H1 (cell line): ENCODE data around the gene GDF9. TPM values are rescaled to one million over a fixed set of nuclear protein-coding genes. Genes with fewer than 3 reads are reported as not detected.

Experiments
- CTCF ChIA-PET: fragments of 300-600 bp; sonication (Branson Sonifier 250); formaldehyde crosslinking; loops from one replicate; lab custom pipeline; 2021; ENCODE audit not compliant: partially characterized antibody; lab: Charles Lee
- POLR2A ChIA-PET: fragments of 300-600 bp; sonication (Branson Sonifier 250); formaldehyde crosslinking; loops from one replicate; lab custom pipeline; 2021; ENCODE audit warnings: inconsistent platforms; ENCODE audit not compliant: partially characterized antibody; lab: Charles Lee
- DNase-seq, 2 experiments: peaks; one replicate each; pipeline versions ENCODE4 v3.0.0 to v3.0.0-alpha.2; 2010 to 2022; ENCODE audit warnings: low spot score in 2 of 2, low read depth in 1 of 2, mixed read lengths in 1 of 2
- FAIRE-seq: peaks from 2 replicates; lab custom pipeline; 2011; peaks lifted over from hg19 to GRCh38; lab: Jason Lieb, UNC
- H2AFZ ChIP-seq: 2 replicates; pipeline ENCODE4 v1.8.1; 2012; ENCODE audit warnings: low read length, inconsistent platforms
- H2AK5ac ChIP-seq: 2 replicates; pipeline ENCODE4 v1.6.1; 2013; ENCODE audit warnings: low read depth, low read length
- H2BK120ac ChIP-seq: replicated peaks from 2 replicates; pipeline ENCODE3; 2013; ENCODE audit warnings: low read depth, low read length, inconsistent platforms
- H2BK12ac ChIP-seq: 2 replicates; pipeline ENCODE4 v1.6.1; 2013; ENCODE audit warnings: low read depth, low read length
- H2BK15ac ChIP-seq: 2 replicates; pipeline ENCODE4 v1.6.1; 2013; ENCODE audit warnings: low read length
- H2BK20ac ChIP-seq: 2 replicates; pipeline ENCODE4 v1.6.1; 2013; ENCODE audit warnings: low read length
- H2BK5ac ChIP-seq: 2 replicates; pipeline ENCODE4 v1.6.1; 2013; ENCODE audit warnings: low read depth, low read length
- H3K14ac ChIP-seq: 2 replicates; pipeline ENCODE4 v1.6.1; 2013; ENCODE audit warnings: inconsistent platforms; ENCODE audit not compliant: insufficient read length
- H3K18ac ChIP-seq: 2 replicates; pipeline ENCODE4 v1.6.1; 2013; ENCODE audit warnings: low read length; ENCODE audit errors: extremely low read depth
- H3K23ac ChIP-seq: 2 replicates; pipeline ENCODE4 v1.6.1; 2013; ENCODE audit warnings: inconsistent platforms; ENCODE audit not compliant: insufficient read length
- H3K23me2 ChIP-seq: 2 replicates; pipeline ENCODE4 v1.6.1; 2013; ENCODE audit warnings: low read depth, low read length
- H3K27ac ChIP-seq: 2 replicates; pipeline ENCODE4 v1.6.1; 2011; ENCODE audit warnings: low read depth, low read length, inconsistent platforms
- H3K27me3 ChIP-seq, 4 experiments: replicated peaks in 1 of 4; 1 replicate in 1 of 4; 2 replicates in 3 of 4; pipeline versions ENCODE4 v1.6.1 to v1.8.1; 2011 to 2013; ENCODE audit warnings: low read length in 3 of 4, mild to moderate bottlenecking in 3 of 4, inconsistent platforms in 2 of 4, mixed read lengths in 2 of 4, moderate library complexity in 1 of 4; ENCODE audit not compliant: control insufficient read depth in 3 of 4, insufficient read depth in 3 of 4; ENCODE audit errors: extremely low read depth in 1 of 4
- H3K36me3 ChIP-seq, 4 experiments: 2 replicates each; pipeline versions ENCODE4 v1.6.1 to v1.8.1; 2011 to 2013; ENCODE audit warnings: mild to moderate bottlenecking in 4 of 4, low read length in 3 of 4, moderate library complexity in 2 of 4, control low read depth in 1 of 4, inconsistent platforms in 1 of 4; ENCODE audit not compliant: insufficient read depth in 4 of 4, control insufficient read depth in 2 of 4
- H3K4ac ChIP-seq: replicated peaks from 2 replicates; pipeline ENCODE3; 2013; ENCODE audit warnings: low read length, low read depth, mixed read lengths, inconsistent platforms; ENCODE audit not compliant: insufficient read length
- H3K4me1 ChIP-seq, 4 experiments: replicated peaks in 1 of 4; 1 replicate in 1 of 4; 2 replicates in 3 of 4; pipeline versions ENCODE4 v1.6.1 to v1.8.1; 2011 to 2013; ENCODE audit warnings: low read length in 3 of 4, inconsistent platforms in 2 of 4, mixed read lengths in 1 of 4; ENCODE audit not compliant: insufficient read depth in 4 of 4, control insufficient read depth in 3 of 4
- H3K4me2 ChIP-seq, 2 experiments: 2 replicates each; pipeline versions ENCODE4 v1.6.1 to v1.8.1; 2011 to 2013; ENCODE audit warnings: low read depth in 2 of 2, low read length in 2 of 2, control low read depth in 1 of 2, inconsistent platforms in 1 of 2, mild to moderate bottlenecking in 1 of 2; ENCODE audit not compliant: insufficient read depth in 1 of 2
- H3K4me3 ChIP-seq, 4 experiments: fragments of 200-600, 300-600 bp in 1 of 4; sonication (generic), shearing (Covaris generic), sonication (Bioruptor Twin) in 1 of 4; 2 replicates each; pipeline versions ENCODE4 v1.5.1 to v1.8.1; 2011 to 2016; ENCODE audit warnings: low read length in 4 of 4, low read depth in 3 of 4, control low read depth in 2 of 4, inconsistent platforms in 2 of 4, mild to moderate bottlenecking in 2 of 4, mixed read lengths in 1 of 4, moderate library complexity in 1 of 4; ENCODE audit not compliant: insufficient read depth in 2 of 4; ENCODE audit errors: extremely low read depth in 1 of 4
- H3K56ac ChIP-seq: replicated peaks from 2 replicates; pipeline ENCODE3; 2013; ENCODE audit warnings: low read depth, mild to moderate bottlenecking, mixed read lengths, low read length, inconsistent platforms; ENCODE audit not compliant: insufficient read length
- H3K79me1 ChIP-seq: 2 replicates; pipeline ENCODE4 v1.6.1; 2013; ENCODE audit warnings: low read depth, low read length, control low read depth
- H3K79me2 ChIP-seq, 2 experiments: 2 replicates each; pipeline versions ENCODE4 v1.6.1 to v1.8.1; 2012 to 2013; ENCODE audit warnings: low read length in 2 of 2, mild to moderate bottlenecking in 2 of 2, inconsistent platforms in 1 of 2; ENCODE audit not compliant: insufficient read depth in 2 of 2, control insufficient read depth in 1 of 2
- H3K9ac ChIP-seq, 4 experiments: replicated peaks in 1 of 4; 1 replicate in 1 of 4; 2 replicates in 3 of 4; pipeline versions ENCODE4 v1.6.1 to v1.8.1; 2011 to 2013; ENCODE audit warnings: low read depth in 3 of 4, low read length in 3 of 4, control low read depth in 2 of 4, mild to moderate bottlenecking in 2 of 4, moderate library complexity in 2 of 4, inconsistent platforms in 1 of 4; ENCODE audit errors: extremely low read depth in 1 of 4
- H3K9me3 ChIP-seq, 2 experiments: 2 replicates each; pipeline versions ENCODE4 v1.6.1 to v1.8.1; 2012 to 2013; ENCODE audit warnings: mild to moderate bottlenecking in 2 of 2, moderate library complexity in 2 of 2, control low read depth in 1 of 2, inconsistent platforms in 1 of 2, low read depth in 1 of 2, low read length in 1 of 2, mixed read lengths in 1 of 2; ENCODE audit not compliant: insufficient read depth in 2 of 2
- H4K20me1 ChIP-seq, 2 experiments: replicated peaks in 1 of 2; 2 replicates each; pipeline versions ENCODE3 to v1.8.1; 2011 to 2013; ENCODE audit warnings: inconsistent platforms in 2 of 2, low read length in 2 of 2, mild to moderate bottlenecking in 1 of 2; ENCODE audit not compliant: insufficient read depth in 2 of 2, control insufficient read depth in 1 of 2
- H4K5ac ChIP-seq: 2 replicates; pipeline ENCODE4 v1.6.1; 2013; ENCODE audit warnings: low read length, low read depth, mixed read lengths, inconsistent platforms; ENCODE audit not compliant: insufficient read length
- H4K8ac ChIP-seq: 2 replicates; pipeline ENCODE4 v1.8.0; 2013; ENCODE audit warnings: mild to moderate bottlenecking, moderate library complexity, low read length, inconsistent platforms; ENCODE audit not compliant: insufficient read depth; ENCODE audit errors: extremely low read depth
- H4K91ac ChIP-seq: replicated peaks from 2 replicates; pipeline ENCODE3; 2013; ENCODE audit warnings: low read length, mixed read lengths, inconsistent platforms; ENCODE audit not compliant: insufficient read length
- EGR1 ChIP-seq: IDR thresholded peaks from 2 replicates; pipeline ENCODE4 v1.6.1; 2011; ENCODE audit warnings: low read depth, low read length, borderline replicate concordance
- JUN ChIP-seq: IDR thresholded peaks from 2 replicates; pipeline ENCODE4 v1.6.1; 2011; ENCODE audit warnings: low read depth, mild to moderate bottlenecking, improper control_type of control experiment, low read length
- KDM5A ChIP-seq: fragments of 200-600 bp; IDR thresholded peaks from 2 replicates; pipeline ENCODE4 v1.7.1; 2012; ENCODE audit warnings: mild to moderate bottlenecking, low read length, inconsistent platforms, mixed read lengths
- SP1 ChIP-seq: IDR thresholded peaks from 2 replicates; pipeline ENCODE4 v1.6.1; 2011; ENCODE audit warnings: low read depth, low read length
- SRF ChIP-seq: IDR thresholded peaks from 2 replicates; pipeline ENCODE4 v1.6.1; 2011; ENCODE audit warnings: mild to moderate bottlenecking, low read depth, low read length, moderate library complexity
- TEAD4 ChIP-seq: IDR thresholded peaks from 2 replicates; pipeline ENCODE4 v1.6.1; 2012; ENCODE audit warnings: low read depth, low read length, inconsistent platforms, mixed read lengths
- WGBS, 2 experiments: shearing (Covaris generic) in 1 of 2; methylation state at CpG; one replicate each; pipeline versions ENCODE4 v1.1.6 to v1.1.7; 2013 to 2015; ENCODE audit warnings: low lambda C conversion rate in 2 of 2, mixed read lengths in 2 of 2, inconsistent platforms in 1 of 2, low coverage in 1 of 2, missing lambda C conversion rate in 1 of 2; ENCODE audit not compliant: insufficient replicate concordance in 2 of 2, insufficient coverage in 1 of 2, insufficient read length in 1 of 2; ENCODE audit errors: extremely low coverage in 1 of 2, missing lambda C conversion rate in 1 of 2; 5-methylcytosine and 5-hydroxymethylcytosine counted together
- polyA plus RNA-seq, 7 experiments: library from polyadenylated mRNA; depleted of rRNA in 3 of 7; stranded (reverse) in 5 of 7; unstranded in 2 of 7; fragments of >200 nt in 5 of 7; fragments of 200-250 nt in 2 of 7; gene quantifications; 1 replicate in 5 of 7; 2 replicates in 1 of 7; 4 replicates in 1 of 7; pipeline versions ENCODE4 v1.2.1 to v1.2.3, GENCODE V29; 2011 to 2013; ENCODE audit warnings: missing spikeins in 2 of 7, mixed read lengths in 2 of 7
- total RNA-seq: library from RNA; stranded (reverse); fragmentation: NEBNext Ultra II Directional; extraction: Animal tissue kit (Norgen Biotek cat#: 25700); gene quantifications from 2 replicates; pipeline ENCODE4 v1.2.1, GENCODE V29; 2021
- TF ChIP-seq, protein P1 (sequence below): IDR thresholded peaks from 2 replicates; pipeline ENCODE4 v1.6.1; 2011; ENCODE audit warnings: low read length, improper control_type of control experiment

Gene GDF9
- total and polyA plus RNA-seq, 2 of the 8 experiments (the other 6 are each of a cell fraction or from before 2014, with no cell fraction given), result 0.14 TPM; not detected in 1

DNA sequence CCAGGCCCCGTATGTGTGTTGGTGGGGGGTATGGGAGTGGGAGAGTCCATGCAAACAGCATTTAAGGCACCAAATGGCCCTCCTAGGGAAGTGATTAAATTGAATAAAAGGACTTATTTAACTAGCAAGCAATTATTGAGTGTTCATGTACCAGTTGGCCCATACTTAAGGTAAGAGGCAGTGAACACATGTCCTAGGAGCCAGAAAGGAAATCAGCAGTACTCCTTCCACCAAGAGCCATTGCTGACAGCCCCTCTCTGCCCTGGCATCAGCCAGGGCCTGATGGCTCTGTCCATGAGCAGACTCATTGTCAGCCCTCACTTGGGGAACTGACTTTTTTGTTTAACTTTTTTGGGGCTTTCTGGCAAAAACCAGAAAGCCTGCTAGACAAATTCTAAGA lies 25.4 kb downstream of the GDF9 start:
- no peak for DNase-seq
- no peaks in the 10 kb centered on the region for H3K23me2 ChIP-seq
- no peaks in the 10 kb centered on the region for H3K36me3 ChIP-seq
- H4K91ac ChIP-seq, result no peak overlapping the region
- no peak overlapping the region for H3K4me3 ChIP-seq
- WGBS, 2 experiments, result 100% methylated on average over 1 of the region's 1 CpG; no CpG with 5 or more reads in 1 of the 2 experiments
- no peak for FAIRE-seq
- H3K4ac ChIP-seq, result no peak overlapping the region
- no peaks in the 10 kb centered on the region for H4K20me1 ChIP-seq
- no peaks in the 10 kb centered on the region for H3K4me1 ChIP-seq
- no peak overlapping the region for H4K8ac ChIP-seq
- no peaks in the 10 kb centered on the region for H3K27me3 ChIP-seq
- no peak overlapping the region for H3K27ac ChIP-seq
- no peak overlapping the region for H3K56ac ChIP-seq
- no peak overlapping the region for H3K4me2 ChIP-seq
- H2AK5ac ChIP-seq, result no peak overlapping the region
- no peak overlapping the region for H2BK20ac ChIP-seq
- H3K79me1 ChIP-seq, result no peaks in the 10 kb centered on the region
- no peaks in the 10 kb centered on the region for H3K79me2 ChIP-seq
- H3K18ac ChIP-seq, result no peak overlapping the region
- TF ChIP-seq KDM5A (no peak), TEAD4 (no peak), EGR1 (no peak), SP1 (no peak), SRF (no peak), JUN (no peak)
- TF ChIP-seq, protein P1, sequence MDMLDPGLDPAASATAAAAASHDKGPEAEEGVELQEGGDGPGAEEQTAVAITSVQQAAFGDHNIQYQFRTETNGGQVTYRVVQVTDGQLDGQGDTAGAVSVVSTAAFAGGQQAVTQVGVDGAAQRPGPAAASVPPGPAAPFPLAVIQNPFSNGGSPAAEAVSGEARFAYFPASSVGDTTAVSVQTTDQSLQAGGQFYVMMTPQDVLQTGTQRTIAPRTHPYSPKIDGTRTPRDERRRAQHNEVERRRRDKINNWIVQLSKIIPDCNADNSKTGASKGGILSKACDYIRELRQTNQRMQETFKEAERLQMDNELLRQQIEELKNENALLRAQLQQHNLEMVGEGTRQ, result no peak
- H2BK5ac ChIP-seq, result no peak overlapping the region
- POLR2A ChIA-PET, result no interaction called here
- no peak overlapping the region for H3K14ac ChIP-seq
- no peak overlapping the region for H2BK12ac ChIP-seq
- no peak overlapping the region for H3K23ac ChIP-seq
- no peak overlapping the region for H2AFZ ChIP-seq
- H3K9me3 ChIP-seq, result no peaks in the 10 kb centered on the region
- no peak overlapping the region for H2BK120ac ChIP-seq
- no peak overlapping the region for H2BK15ac ChIP-seq
- no peak overlapping the region for H3K9ac ChIP-seq
- H4K5ac ChIP-seq, result no peak overlapping the region
- CTCF ChIA-PET, result interaction anchor here (2.8 to 25.6 kb wide), 2 partner anchors 11 to 21 kb away, joined by 10 to 465 read pairs; partner anchors contain the start of genes GDF9, LEAP2, SHROOM1 and UQCRQ
